Trophoblast cell (in vitro differentiated cells and primary cell): ENCODE results near the gene R3HCC1L.

Experiments used
- DNase-seq, 2 donors: peaks; one replicate each; pipeline ENCODE4 v3.0.0-alpha.2; 2016
- H2AFZ ChIP-seq: 2 replicates; pipeline ENCODE4 v1.6.1; 2013; ENCODE audit warnings: low read length, moderate library complexity, mild to moderate bottlenecking; ENCODE audit not compliant: insufficient read depth, poor library complexity
- H2AK5ac ChIP-seq: 2 replicates; pipeline ENCODE4 v1.6.1; 2013; ENCODE audit warnings: mild to moderate bottlenecking, low read length
- H2BK120ac ChIP-seq: 2 replicates; pipeline ENCODE4 v1.6.1; 2013; ENCODE audit warnings: low read length, mild to moderate bottlenecking, moderate library complexity; ENCODE audit not compliant: insufficient read depth, poor library complexity
- H2BK12ac ChIP-seq: 2 replicates; pipeline ENCODE4 v1.6.1; 2013; ENCODE audit warnings: mild to moderate bottlenecking, low read length, moderate library complexity
- H2BK5ac ChIP-seq: 2 replicates; pipeline ENCODE4 v1.6.1; 2013; ENCODE audit warnings: low read length, low read depth, moderate library complexity, mild to moderate bottlenecking; ENCODE audit not compliant: poor library complexity
- H3K14ac ChIP-seq: 2 replicates; pipeline ENCODE4 v1.6.1; 2013; ENCODE audit warnings: mild to moderate bottlenecking, low read length
- H3K18ac ChIP-seq: 2 replicates; pipeline ENCODE4 v1.6.1; 2013; ENCODE audit warnings: mild to moderate bottlenecking, low read length
- H3K23ac ChIP-seq: 2 replicates; pipeline ENCODE4 v1.6.1; 2013; ENCODE audit warnings: low read length
- H3K27ac ChIP-seq: 2 replicates; pipeline ENCODE4 v1.5.1; 2013; ENCODE audit warnings: low read depth, mild to moderate bottlenecking, inconsistent platforms, low read length, moderate library complexity
- H3K27me3 ChIP-seq: 2 replicates; pipeline ENCODE4 v1.6.1; 2013; ENCODE audit warnings: inconsistent platforms, mild to moderate bottlenecking, low read length, moderate library complexity; ENCODE audit not compliant: insufficient read depth
- H3K36me3 ChIP-seq, 2 experiments: 1 replicate in 1 of 2; 2 replicates in 1 of 2; pipeline ENCODE4 v1.6.1; 2013; ENCODE audit warnings: low read length in 2 of 2, mild to moderate bottlenecking in 2 of 2, moderate library complexity in 1 of 2; ENCODE audit not compliant: insufficient read depth in 2 of 2, control insufficient read depth in 1 of 2
- H3K4ac ChIP-seq: 2 replicates; pipeline ENCODE4 v1.6.1; 2013; ENCODE audit warnings: low read depth, mild to moderate bottlenecking, low read length, moderate library complexity
- H3K4me1 ChIP-seq, 2 experiments: 1 replicate in 1 of 2; 2 replicates in 1 of 2; pipeline ENCODE4 v1.6.1; 2013; ENCODE audit warnings: low read length in 2 of 2, mild to moderate bottlenecking in 2 of 2, moderate library complexity in 1 of 2; ENCODE audit not compliant: insufficient read depth in 2 of 2, control insufficient read depth in 1 of 2
- H3K4me2 ChIP-seq: 2 replicates; pipeline ENCODE4 v1.6.1; 2013; ENCODE audit warnings: inconsistent platforms, mild to moderate bottlenecking, low read length, moderate library complexity
- H3K4me3 ChIP-seq: 2 replicates; pipeline ENCODE4 v1.5.1; 2013; ENCODE audit warnings: mild to moderate bottlenecking, low read depth, low read length, inconsistent platforms
- H3K79me1 ChIP-seq: one replicate; pipeline ENCODE4 v1.6.1; 2013; ENCODE audit warnings: low read length
- H3K79me2 ChIP-seq: 2 replicates; pipeline ENCODE4 v1.6.1; 2013; ENCODE audit warnings: low read length, mild to moderate bottlenecking; ENCODE audit not compliant: control insufficient read depth, insufficient read depth, poor library complexity
- H3K9ac ChIP-seq: 2 replicates; pipeline ENCODE4 v1.6.1; 2013; ENCODE audit warnings: mild to moderate bottlenecking, low read length
- H3K9me3 ChIP-seq: 2 replicates; pipeline ENCODE4 v1.6.1; 2013; ENCODE audit warnings: low read depth, mild to moderate bottlenecking, control low read depth, inconsistent platforms, low read length; ENCODE audit not compliant: insufficient read depth
- H4K12ac ChIP-seq: 2 replicates; pipeline ENCODE4 v1.6.1; 2013; ENCODE audit warnings: low read depth, mild to moderate bottlenecking, low read length, moderate library complexity
- H4K8ac ChIP-seq: 2 replicates; pipeline ENCODE4 v1.6.1; 2013; ENCODE audit warnings: low read depth, mild to moderate bottlenecking, low read length, moderate library complexity
- H4K91ac ChIP-seq: one replicate; pipeline ENCODE4 v1.6.1; 2013; ENCODE audit warnings: low read depth, mild to moderate bottlenecking, low read length, moderate library complexity
- WGBS: extraction: QIAGEN DNeasy Blood & Tissue Kit; methylation state at CpG from one replicate; pipeline ENCODE4 v1.1.7; 2013; ENCODE audit warnings: missing lambda C conversion rate; ENCODE audit not compliant: insufficient read length, insufficient coverage; ENCODE audit errors: extremely low coverage; 5-methylcytosine and 5-hydroxymethylcytosine counted together

R3HCC1L gene

GRCh38 chr10:98167191-98167590 lies 32.7 kb downstream of the R3HCC1L start:
- no CpG with 5 or more reads among the region's 2 CpGs for WGBS
- no peak for DNase-seq

GRCh38 chr10:98168147-98168546 lies 33.7 kb downstream of the R3HCC1L start:
- WGBS: no CpG with 5 or more reads among the region's 7 CpGs
- Histone ChIP-seq H3K4ac (no peak overlapping the region), H4K12ac (no peak overlapping the region), H3K23ac (no peak overlapping the region), H3K4me2 (no peak overlapping the region), H4K8ac (no peak overlapping the region), H3K9ac (no peak overlapping the region), H3K18ac (no peak overlapping the region), H3K9me3 (no peaks in the 10 kb centered on the region), H4K91ac (no peak overlapping the region), H3K27me3 (no peaks in the 10 kb centered on the region), H2BK5ac (no peak overlapping the region), H2BK12ac (no peak overlapping the region), H2AK5ac (no peak overlapping the region), H2BK120ac (no peak overlapping the region), H3K4me3 (no peak overlapping the region), H3K4me1 (no peaks in the 10 kb centered on the region), H3K79me2 (no peaks in the 10 kb centered on the region), H3K79me1 (no peaks in the 10 kb centered on the region), H3K14ac (no peak overlapping the region), H3K36me3 (peaks cover 8% of the 10 kb centered on the region in 2 experiments), H3K27ac (no peak overlapping the region), H2AFZ (no peak overlapping the region)
- no peak for DNase-seq

More at GRCh38 chr10:98167191-98167590, 32.7 kb downstream of the R3HCC1L start:
- Histone ChIP-seq H4K8ac (no peak overlapping the region), H4K91ac (no peak overlapping the region), H2AK5ac (no peak overlapping the region), H2BK12ac (no peak overlapping the region), H4K12ac (no peak overlapping the region), H3K18ac (no peak overlapping the region), H3K9ac (no peak overlapping the region), H3K27ac (no peak overlapping the region), H3K23ac (no peak overlapping the region), H3K36me3 (peaks cover 8 to 10% of the 10 kb centered on the region in 2 experiments), H3K79me2 (no peaks in the 10 kb centered on the region), H3K4me2 (no peak overlapping the region), H3K4me3 (no peak overlapping the region), H3K79me1 (no peaks in the 10 kb centered on the region), H3K27me3 (no peaks in the 10 kb centered on the region), H3K4ac (no peak overlapping the region), H2BK120ac (no peak overlapping the region), H2BK5ac (no peak overlapping the region), H3K4me1 (no peaks in the 10 kb centered on the region), H3K14ac (no peak overlapping the region), H3K9me3 (no peaks in the 10 kb centered on the region), H2AFZ (no peak overlapping the region)

GRCh38 chr10:98168766-98169165 lies 34.3 kb downstream of the R3HCC1L start:
- no peak overlapping the region for H2BK120ac ChIP-seq

GRCh38 chr10:98169379-98169778 lies 34.9 kb downstream of the R3HCC1L start:
- Histone ChIP-seq H4K91ac (no peak overlapping the region), H3K27ac (no peak overlapping the region), H3K4me3 (no peak overlapping the region), H4K12ac (no peak overlapping the region), H2AK5ac (no peak overlapping the region), H2BK5ac (no peak overlapping the region), H3K4me2 (no peak overlapping the region), H3K4me1 (no peaks in the 10 kb centered on the region), H3K27me3 (no peaks in the 10 kb centered on the region), H3K36me3 (peaks cover 6 to 7% of the 10 kb centered on the region in 2 experiments), H2BK12ac (no peak overlapping the region), H3K9ac (no peak overlapping the region), H3K14ac (no peak overlapping the region), H3K18ac (no peak overlapping the region), H3K79me2 (no peaks in the 10 kb centered on the region), H4K8ac (no peak overlapping the region), H3K23ac (no peak overlapping the region), H3K4ac (no peak overlapping the region), H2AFZ (no peak overlapping the region), H3K79me1 (no peaks in the 10 kb centered on the region), H2BK120ac (no peak overlapping the region), H3K9me3 (no peaks in the 10 kb centered on the region)
- no CpG with 5 or more reads among the region's 2 CpGs for WGBS
- DNase-seq: no peak

More at GRCh38 chr10:98168766-98169165, 34.3 kb downstream of the R3HCC1L start:
- Histone ChIP-seq H3K9ac (no peak overlapping the region), H3K9me3 (no peaks in the 10 kb centered on the region), H3K4ac (no peak overlapping the region), H3K27ac (no peak overlapping the region), H3K4me1 (no peaks in the 10 kb centered on the region), H2BK5ac (no peak overlapping the region), H2BK12ac (no peak overlapping the region), H2AK5ac (no peak overlapping the region), H3K79me1 (no peaks in the 10 kb centered on the region), H3K79me2 (no peaks in the 10 kb centered on the region), H3K27me3 (no peaks in the 10 kb centered on the region), H3K23ac (no peak overlapping the region), H4K8ac (no peak overlapping the region), H2AFZ (no peak overlapping the region), H3K18ac (no peak overlapping the region), H4K12ac (no peak overlapping the region), H3K36me3 (peaks cover 8% of the 10 kb centered on the region in 2 experiments), H3K14ac (no peak overlapping the region), H3K4me2 (no peak overlapping the region), H4K91ac (no peak overlapping the region), H3K4me3 (no peak overlapping the region)
- DNase-seq: no peak
- WGBS: no CpG with 5 or more reads among the region's 3 CpGs
